Epithelial cell of esophagus (primary cell): ENCODE results near the gene VIPR2.
"Not testable (repeated sequence)": the region's sequence is repeated elsewhere in the genome, so short reads cannot be mapped to it uniquely, and the experiment has no call there.

Experiments used
- DNase-seq: peaks from one replicate; pipeline ENCODE4 v3.0.0; 2010; ENCODE audit warnings: low read depth
- H3K4me3 ChIP-seq: 2 replicates; pipeline ENCODE4 v1.5.1; 2011; ENCODE audit warnings: mild to moderate bottlenecking, low read length, control low read depth
- TF ChIP-seq, protein P1 (sequence below): IDR thresholded peaks from 2 replicates; pipeline ENCODE4 v1.5.1; 2011; ENCODE audit warnings: low read depth, mild to moderate bottlenecking, low read length, control low read depth, inconsistent platforms; ENCODE audit not compliant: insufficient read depth; ENCODE audit errors: missing control alignments

The VIPR2 gene

DNA sequence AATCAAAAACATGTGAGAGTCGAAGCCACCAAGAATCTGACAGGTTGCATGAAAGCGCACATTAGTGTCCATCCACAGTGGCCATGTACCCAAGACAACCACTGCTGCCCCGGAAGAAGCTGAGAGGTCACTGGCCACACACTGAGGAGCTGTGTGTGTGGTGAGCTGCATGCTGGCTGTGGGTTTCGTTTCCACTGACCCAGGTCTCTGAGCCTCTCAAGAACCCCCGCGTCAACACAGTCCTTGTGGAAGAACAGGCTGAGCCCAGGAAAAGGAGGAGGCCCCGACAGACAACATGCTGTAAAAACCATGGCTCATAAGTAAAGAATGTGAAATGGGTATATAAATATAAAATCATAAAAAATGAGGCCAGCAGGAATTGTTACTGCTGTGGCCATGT lies 8.2 kb downstream of the VIPR2 start:
- H3K4me3 ChIP-seq = no peak overlapping the region
- DNase-seq = no peak
- TF ChIP-seq, protein P1, sequence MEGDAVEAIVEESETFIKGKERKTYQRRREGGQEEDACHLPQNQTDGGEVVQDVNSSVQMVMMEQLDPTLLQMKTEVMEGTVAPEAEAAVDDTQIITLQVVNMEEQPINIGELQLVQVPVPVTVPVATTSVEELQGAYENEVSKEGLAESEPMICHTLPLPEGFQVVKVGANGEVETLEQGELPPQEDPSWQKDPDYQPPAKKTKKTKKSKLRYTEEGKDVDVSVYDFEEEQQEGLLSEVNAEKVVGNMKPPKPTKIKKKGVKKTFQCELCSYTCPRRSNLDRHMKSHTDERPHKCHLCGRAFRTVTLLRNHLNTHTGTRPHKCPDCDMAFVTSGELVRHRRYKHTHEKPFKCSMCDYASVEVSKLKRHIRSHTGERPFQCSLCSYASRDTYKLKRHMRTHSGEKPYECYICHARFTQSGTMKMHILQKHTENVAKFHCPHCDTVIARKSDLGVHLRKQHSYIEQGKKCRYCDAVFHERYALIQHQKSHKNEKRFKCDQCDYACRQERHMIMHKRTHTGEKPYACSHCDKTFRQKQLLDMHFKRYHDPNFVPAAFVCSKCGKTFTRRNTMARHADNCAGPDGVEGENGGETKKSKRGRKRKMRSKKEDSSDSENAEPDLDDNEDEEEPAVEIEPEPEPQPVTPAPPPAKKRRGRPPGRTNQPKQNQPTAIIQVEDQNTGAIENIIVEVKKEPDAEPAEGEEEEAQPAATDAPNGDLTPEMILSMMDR = no peak

GRCh38 chr7:159136013-159136412 lies 8.7 kb downstream of the VIPR2 start:
- TF ChIP-seq, protein P1 = no peak
- no peak overlapping the region for H3K4me3 ChIP-seq
- no peak for DNase-seq

DNA sequence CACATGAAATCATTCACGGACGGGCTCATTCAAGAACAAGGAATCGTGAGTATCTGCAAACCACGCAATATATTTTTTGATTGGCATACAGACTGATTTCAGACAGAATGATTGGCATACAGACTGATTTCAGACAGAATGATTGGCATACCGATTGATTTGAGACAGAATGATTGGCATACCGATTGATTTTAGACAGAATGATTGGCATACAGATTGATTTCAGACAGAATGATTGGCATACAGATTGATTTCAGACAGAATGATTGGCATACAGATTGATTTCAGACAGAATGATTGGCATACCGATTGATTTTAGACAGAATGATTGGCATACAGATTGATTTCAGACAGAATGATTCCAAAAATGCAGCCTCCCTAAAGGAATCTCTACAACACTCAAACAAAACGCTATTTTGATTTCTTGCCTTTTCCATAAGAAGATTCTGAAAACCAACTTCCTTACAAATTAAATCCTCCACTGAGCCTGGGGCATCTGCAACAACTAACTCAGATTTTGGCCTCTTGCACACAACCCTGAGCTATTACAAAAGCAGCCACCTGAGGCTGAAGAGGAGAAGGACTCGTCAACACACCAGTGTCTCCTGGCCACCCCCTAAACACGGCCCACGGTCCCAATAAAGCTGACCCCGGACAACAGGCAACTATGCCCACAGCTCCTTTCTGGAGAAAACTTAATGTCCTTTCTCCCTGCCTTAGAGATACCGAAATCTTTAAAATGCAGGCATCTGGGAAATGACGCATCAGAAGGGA lies 11.8 kb downstream of the VIPR2 start:
- DNase-seq = not testable (repeated sequence)

GRCh38 chr7:159130820-159131219 lies 13.8 kb downstream of the VIPR2 start:
- no peak for DNase-seq
- TF ChIP-seq, protein P1 = no peak
- no peak overlapping the region for H3K4me3 ChIP-seq

More for the DNA sequence above, 11.8 kb downstream of the VIPR2 start:
- H3K4me3 ChIP-seq = not testable (repeated sequence)

DNA sequence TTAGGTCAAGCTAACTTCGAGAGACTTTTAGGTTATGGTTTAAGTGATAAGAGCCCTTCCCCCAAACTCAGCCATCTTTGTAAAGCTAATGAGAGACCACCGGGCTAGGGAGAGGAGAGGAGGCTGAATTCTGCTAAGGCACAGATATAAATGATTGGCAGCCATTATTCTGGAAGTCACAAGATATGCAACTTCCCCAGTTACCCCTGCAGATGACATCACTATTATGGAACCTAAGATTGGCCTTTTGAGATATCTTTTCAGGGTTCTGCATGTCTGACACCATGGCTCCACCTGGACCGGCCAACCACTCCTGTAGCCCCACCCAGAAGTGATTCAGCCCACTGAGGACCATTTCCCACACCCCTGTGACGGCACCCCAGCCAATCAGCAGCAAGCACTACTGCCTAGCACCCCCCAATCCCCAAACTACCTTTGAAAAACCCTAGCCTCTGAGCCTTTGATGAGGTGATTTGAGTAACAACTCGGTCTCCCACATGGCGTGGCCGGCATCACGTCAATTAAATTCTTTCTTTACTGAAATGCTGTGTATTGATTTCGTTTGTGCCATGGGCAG lies 14.4 kb downstream of the VIPR2 start:
- no peak overlapping the region for H3K4me3 ChIP-seq
- DNase-seq = no peak
- TF ChIP-seq, protein P1 = no peak

DNA sequence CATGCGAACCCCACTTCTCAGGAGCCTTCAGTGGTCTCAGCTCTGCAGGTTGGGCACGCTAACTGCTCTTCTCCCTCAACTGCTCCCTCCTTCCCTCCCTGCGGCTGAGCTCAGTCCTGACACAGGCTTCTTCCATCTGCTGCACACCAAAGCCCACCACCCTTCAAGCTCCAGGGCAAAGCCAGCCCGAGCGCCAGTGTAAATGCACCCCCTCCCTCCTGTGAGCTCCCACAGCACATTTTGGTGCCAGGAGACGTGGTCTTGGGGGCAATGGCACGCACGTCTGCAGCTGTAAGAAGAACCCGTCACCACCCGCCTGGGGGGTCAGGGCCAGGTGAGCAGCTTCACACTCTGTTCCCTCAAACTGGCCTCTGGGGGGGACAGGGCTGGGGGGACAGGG lies 15.9 kb downstream of the VIPR2 start:
- H3K4me3 ChIP-seq = no peak overlapping the region
- DNase-seq = no peak
- TF ChIP-seq, protein P1 = no peak

DNA sequence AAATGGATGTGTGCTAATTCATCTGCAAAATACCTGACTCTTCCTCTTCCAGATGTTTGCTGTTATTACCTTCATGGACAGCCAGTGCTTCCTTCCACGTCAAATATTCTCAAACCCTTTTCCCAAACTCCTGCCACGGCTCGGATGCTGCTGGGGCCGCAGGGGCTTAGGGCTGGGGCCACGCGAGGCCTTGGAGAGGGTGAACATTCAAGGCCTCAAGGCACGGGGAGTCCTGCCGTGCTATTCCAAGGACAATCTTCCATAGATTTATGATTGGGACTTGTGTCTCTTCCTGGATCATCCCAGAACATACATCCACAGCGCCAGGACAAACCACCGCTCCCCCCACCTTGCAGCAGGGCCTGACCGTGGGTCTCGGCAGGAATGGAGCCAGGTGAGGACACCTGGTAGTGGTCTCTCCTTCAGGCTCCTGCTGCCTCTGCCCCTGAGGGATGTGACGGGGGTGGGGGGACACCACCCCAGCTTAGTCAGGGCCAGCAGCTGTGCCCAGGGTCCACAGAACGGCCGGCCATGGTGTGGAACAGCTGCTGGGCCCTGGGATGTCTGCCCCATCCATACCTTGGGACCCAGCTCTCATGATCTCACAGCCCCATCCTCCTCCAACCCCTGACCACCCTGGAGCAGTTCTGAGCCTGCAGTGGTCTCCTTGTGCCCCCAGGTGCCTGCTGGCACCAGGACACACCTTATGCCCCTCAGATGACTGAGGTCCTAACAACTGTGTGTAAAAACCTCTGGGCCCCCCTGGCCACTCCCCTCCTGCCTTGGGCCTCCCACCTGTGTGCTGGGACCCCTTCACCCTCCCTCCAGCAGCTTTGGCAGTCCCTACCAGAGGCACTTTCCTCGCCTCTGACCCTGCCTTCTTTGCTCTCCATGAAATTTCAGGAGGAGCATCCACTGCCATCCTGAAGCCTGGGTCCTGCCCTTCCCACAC lies 16.7 kb downstream of the VIPR2 start:
- TF ChIP-seq, protein P1 = no peak
- no peak overlapping the region for H3K4me3 ChIP-seq
- DNase-seq = no peak
